Endothelial cell of umbilical vein (primary cell): Measurements from ENCODE around the gene ARG2. TPM values are rescaled to one million over a fixed set of nuclear protein-coding genes. Genes with fewer than 3 reads are reported as not detected.

Source experiments
- BruUV-seq: library from RNA; stranded (reverse); fragments of 400-500 nt; replicated peaks from 2 replicates; lab custom pipeline; 2021; lab: Mats Ljungman, UMichigan
- CTCF ChIA-PET: fragments of 300-600, 350-600 bp; sonication (Branson Sonifier 250); formaldehyde crosslinking; loops from one replicate; lab custom pipeline; 2021; ENCODE audit warnings: antibody characterized with exemption, inconsistent platforms; lab: Charles Lee
- POLR2A ChIA-PET: fragments of 300-600, 350-600 bp; sonication (Branson Sonifier 250); formaldehyde crosslinking; loops from one replicate; lab custom pipeline; 2021; ENCODE audit warnings: antibody characterized with exemption, inconsistent platforms; lab: Charles Lee
- DNase-seq: peaks from one replicate; pipeline ENCODE4 v3.0.0-alpha.2; 2011; ENCODE audit warnings: low read depth, low spot score
- FAIRE-seq: peaks from 2 replicates; lab custom pipeline; 2011; peaks lifted over from hg19 to GRCh38; lab: Jason Lieb, UNC
- H2AFZ ChIP-seq: 2 replicates; pipeline ENCODE4 v1.6.0; 2012; ENCODE audit warnings: low read depth, low read length, control low read depth, inconsistent platforms
- H3K27ac ChIP-seq: 2 replicates; pipeline ENCODE4 v1.5.1; 2011; ENCODE audit warnings: low read depth, mild to moderate bottlenecking, control low read depth, low read length, moderate library complexity; ENCODE audit not compliant: insufficient read depth
- H3K27me3 ChIP-seq, 2 experiments: 2 replicates each; pipeline versions ENCODE4 v1.6.0 to v1.6.1; 2011; ENCODE audit warnings: low read length in 2 of 2, mixed read lengths in 1 of 2; ENCODE audit not compliant: control insufficient read depth in 2 of 2, insufficient read depth in 2 of 2
- H3K36me3 ChIP-seq, 2 experiments: 2 replicates in 1 of 2; 3 replicates in 1 of 2; pipeline ENCODE4 v1.5.1; 2011; ENCODE audit warnings: low read length in 2 of 2, mild to moderate bottlenecking in 1 of 2, moderate library complexity in 1 of 2; ENCODE audit not compliant: control insufficient read depth in 2 of 2, insufficient read depth in 2 of 2; ENCODE audit errors: extremely low read depth in 1 of 2
- H3K4me1 ChIP-seq: 3 replicates; pipeline ENCODE4 v1.5.1; 2011; ENCODE audit warnings: mild to moderate bottlenecking, low read length; ENCODE audit not compliant: control insufficient read depth, insufficient read depth; ENCODE audit errors: extremely low read depth
- H3K4me2 ChIP-seq: 2 replicates; pipeline ENCODE4 v1.6.1; 2011; ENCODE audit warnings: low read length, control low read depth, mixed read lengths; ENCODE audit not compliant: insufficient read depth
- H3K4me3 ChIP-seq, 3 experiments: fragments of 200-600 bp in 1 of 3; sonication (generic), shearing (Covaris generic) in 1 of 3; replicated peaks in 1 of 3; 2 replicates each; pipeline ENCODE4 v1.5.1; 2011 to 2016; ENCODE audit warnings: control low read depth in 3 of 3, low read length in 3 of 3, mild to moderate bottlenecking in 2 of 3, inconsistent platforms in 1 of 3, low read depth in 1 of 3, moderate library complexity in 1 of 3; ENCODE audit not compliant: insufficient read depth in 1 of 3
- H3K79me2 ChIP-seq: 2 replicates; pipeline ENCODE4 v1.6.0; 2012; ENCODE audit warnings: low read length, inconsistent platforms; ENCODE audit not compliant: control insufficient read depth, insufficient read depth
- H3K9ac ChIP-seq: replicated peaks from 2 replicates; pipeline ENCODE3; 2011; ENCODE audit warnings: low read length, control low read depth; ENCODE audit not compliant: insufficient read depth; ENCODE audit errors: extremely low read depth
- H3K9me1 ChIP-seq: replicated peaks from 3 replicates; pipeline ENCODE4 v1.6.0; 2011; ENCODE audit warnings: mild to moderate bottlenecking, low read length; ENCODE audit not compliant: control insufficient read depth, insufficient read depth; ENCODE audit errors: extremely low read depth
- H3K9me3 ChIP-seq: replicated peaks from 2 replicates; pipeline ENCODE4 v1.5.1; 2012; ENCODE audit warnings: low read length, inconsistent platforms; ENCODE audit not compliant: control insufficient read depth, insufficient read depth
- H4K20me1 ChIP-seq: replicated peaks from 2 replicates; pipeline ENCODE3; 2011; ENCODE audit warnings: mild to moderate bottlenecking, low read length; ENCODE audit not compliant: control insufficient read depth, insufficient read depth; ENCODE audit errors: extremely low read depth
- FOS ChIP-seq: IDR thresholded peaks from 2 replicates; pipeline ENCODE4 v1.6.1; 2011; ENCODE audit warnings: mild to moderate bottlenecking, low read length, moderate library complexity, borderline replicate concordance; ENCODE audit not compliant: insufficient read depth
- GATA2 ChIP-seq: IDR thresholded peaks from 2 replicates; pipeline ENCODE4 v1.7.0; 2011; ENCODE audit warnings: low read depth, mild to moderate bottlenecking, moderate library complexity, mixed read lengths, low read length; ENCODE audit not compliant: insufficient read length, insufficient read depth
- MYC ChIP-seq: IDR thresholded peaks from one replicate; pipeline ENCODE4 v1.6.1; 2011; ENCODE audit warnings: mild to moderate bottlenecking, low read depth, low read length
- POLR2A ChIP-seq: IDR thresholded peaks from 2 replicates; pipeline ENCODE4 v1.6.1; 2012; ENCODE audit warnings: low read depth, mild to moderate bottlenecking, control low read depth, low read length
- dilution Hi-C: fragments of 300-500 bp; cut with MboI; formaldehyde crosslinking; loops from one replicate; pipeline ENCODE4 v1.15.0; 2019; ENCODE audit warnings: low sequenced_read_pairs; ENCODE audit not compliant: extremely low pct_ligation_motif_present
- intact Hi-C: fragments of 100-400 bp; cut with micrococcal nuclease; formaldehyde crosslinking; loops from one replicate; pipeline ENCODE4 v1.10.0; 2022
- polyA plus RNA-seq, 4 experiments: library from polyadenylated mRNA; depleted of rRNA in 3 of 4; stranded (reverse) in 3 of 4; unstranded in 1 of 4; fragments of >200 nt; gene quantifications; 2 replicates each; pipeline versions ENCODE4 v1.2.1 to v1.2.3, GENCODE V29; 2011 to 2012; ENCODE audit warnings: missing spikeins in 1 of 4
- total RNA-seq: library from RNA; stranded (reverse); gene quantifications from 2 replicates; pipeline ENCODE4 v1.2.3, GENCODE V29; 2021
- TF ChIP-seq, protein P1 (sequence below): IDR thresholded peaks from 2 replicates; pipeline ENCODE4 v1.6.1; 2011; ENCODE audit not compliant: insufficient read depth, insufficient read length

The ARG2 gene
- total and polyA plus RNA-seq, 2 donors (not counting 3 experiments of a cell fraction or from before 2014, with no cell fraction given), result 16.6 to 22.5 TPM

DNA sequence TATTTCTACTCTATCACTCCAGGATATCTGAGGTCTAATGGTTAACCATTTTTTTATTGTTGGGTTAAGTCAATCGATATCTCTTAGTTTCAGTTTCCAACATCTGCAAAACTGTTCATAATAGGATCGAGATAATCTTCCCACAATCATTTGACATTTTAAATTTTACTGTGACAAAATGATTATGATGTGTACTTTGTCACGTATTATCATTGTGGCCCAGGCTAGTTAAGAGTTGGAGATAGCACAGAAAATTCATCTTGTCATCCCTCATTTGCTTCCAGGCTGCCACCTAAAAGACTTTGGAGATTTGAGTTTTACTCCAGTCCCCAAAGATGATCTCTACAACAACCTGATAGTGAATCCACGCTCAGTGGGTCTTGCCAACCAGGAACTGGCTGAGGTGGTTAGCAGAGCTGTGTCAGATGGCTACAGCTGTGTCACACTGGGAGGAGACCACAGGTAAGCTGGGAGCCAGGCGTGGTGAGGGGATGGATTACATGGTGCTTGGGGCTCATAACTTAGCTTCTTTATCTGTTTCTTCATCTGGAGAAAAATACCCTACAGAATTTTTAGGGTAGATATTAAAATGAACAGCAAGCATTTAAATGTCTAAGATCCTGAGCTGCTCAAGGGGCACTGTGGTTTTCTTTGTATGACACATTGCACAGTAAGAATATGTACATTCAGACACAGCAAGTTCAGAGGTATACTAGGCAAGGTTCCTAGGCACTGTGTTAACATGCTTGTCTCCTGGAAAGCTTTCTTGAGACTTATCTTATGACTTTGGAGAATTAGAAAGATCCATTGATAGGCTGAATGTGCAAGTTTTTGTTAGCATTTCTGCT lies 22.4 kb downstream of the ARG2 start:
- H4K20me1 ChIP-seq, result no peaks in the 10 kb centered on the region
- H3K9me3 ChIP-seq, result no peaks in the 10 kb centered on the region
- no peaks in the 10 kb centered on the region for H3K4me1 ChIP-seq
- POLR2A ChIA-PET, result no interaction called here
- intact Hi-C loops (no loop called here), dilution Hi-C loops (no loop called here)
- FAIRE-seq, result no peak
- no peak overlapping the region for H3K4me2 ChIP-seq
- no TSS peak for BruUV-seq
- no peak for DNase-seq
- no peak overlapping the region for H3K27ac ChIP-seq
- H3K36me3 ChIP-seq, result peaks cover 0 to 2% of the 10 kb centered on the region in 2 experiments
- no peak for TF ChIP-seq POLR2A
- no peak for TF ChIP-seq MYC
- TF ChIP-seq, protein P1, sequence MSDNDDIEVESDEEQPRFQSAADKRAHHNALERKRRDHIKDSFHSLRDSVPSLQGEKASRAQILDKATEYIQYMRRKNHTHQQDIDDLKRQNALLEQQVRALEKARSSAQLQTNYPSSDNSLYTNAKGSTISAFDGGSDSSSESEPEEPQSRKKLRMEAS, result no peak
- no peak for TF ChIP-seq FOS
- H3K27me3 ChIP-seq, result no peaks in the 10 kb centered on the region
- no peak overlapping the region for H3K4me3 ChIP-seq
- no peak overlapping the region for H3K9ac ChIP-seq
- H3K9me1 ChIP-seq, result no peaks in the 10 kb centered on the region
- no peak overlapping the region for H2AFZ ChIP-seq
- CTCF ChIA-PET, result interaction anchor here (0.7 to 3.3 kb wide), 8 partner anchors 12 to 71 kb away, joined by 3 to 21 read pairs (median 4); no protein-coding TSS in a partner anchor
- no peaks in the 10 kb centered on the region for H3K79me2 ChIP-seq

DNA sequence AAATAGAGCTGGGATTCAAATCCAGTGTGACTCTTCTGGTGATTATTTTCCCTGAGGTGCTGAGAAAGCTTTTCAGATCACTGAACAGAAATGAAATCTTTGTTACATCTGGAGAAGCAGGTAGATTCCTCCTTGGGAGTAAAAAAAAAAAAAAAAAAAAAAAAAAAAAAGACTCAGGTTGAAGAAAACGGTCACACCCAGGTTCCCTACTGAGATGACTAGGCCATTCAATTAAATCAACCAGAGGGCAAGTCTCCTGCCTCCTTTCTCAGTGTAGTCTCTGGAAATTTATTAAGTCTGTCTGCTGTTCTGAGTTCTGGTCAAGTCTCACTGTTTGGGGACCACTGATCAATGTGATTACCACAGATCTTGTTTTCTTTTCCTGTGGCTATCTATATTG lies 24.0 kb downstream of the ARG2 start:
- TF ChIP-seq GATA2, result no peak
- no peak overlapping the region for H3K9ac ChIP-seq
- H2AFZ ChIP-seq, result no peak overlapping the region
- no peaks in the 10 kb centered on the region for H3K27me3 ChIP-seq
- DNase-seq (no peak), FAIRE-seq (no peak)
- no peak overlapping the region for H3K4me2 ChIP-seq
- ChIA-PET POLR2A (no interaction called here), CTCF (interaction anchor here (0.7 to 3.3 kb wide), 7 partner anchors 15 to 117 kb away, joined by 3 to 21 read pairs (median 5); no protein-coding TSS in a partner anchor)
- intact Hi-C loops (loop anchor here (1.0 kb wide), 1 partner anchor 21 kb away; no protein-coding TSS in a partner anchor), dilution Hi-C loops (no loop called here)
- H3K9me1 ChIP-seq, result no peaks in the 10 kb centered on the region
- H3K36me3 ChIP-seq, result peaks cover 2 to 3% of the 10 kb centered on the region in 2 experiments
- no peaks in the 10 kb centered on the region for H4K20me1 ChIP-seq
- H3K27ac ChIP-seq, result no peak overlapping the region
- no peak overlapping the region for H3K4me3 ChIP-seq
- no peaks in the 10 kb centered on the region for H3K79me2 ChIP-seq
- no TSS peak for BruUV-seq
- H3K9me3 ChIP-seq, result no peaks in the 10 kb centered on the region
- H3K4me1 ChIP-seq, result no peaks in the 10 kb centered on the region
